ENCODE data around the gene OBSCN.
"Not testable (repeated sequence)": the region's sequence is repeated elsewhere in the genome, so short reads cannot be mapped to it uniquely, and the experiment has no call there.

The OBSCN gene

GRCh38 chr1:228213917-228214808, 6.3 kb downstream of the OBSCN start:
- no peak for DNase-seq

- DNase-seq, result no peak
These were observed 7.2 kb downstream of the OBSCN start for GRCh38 chr1:228214921-228215662.

GRCh38 chr1:228215663-228216116, 7.8 kb downstream of the OBSCN start:
- DNase-seq, result no peak

- DNase-seq, result no peak
These were observed 8.8 kb downstream of the OBSCN start for GRCh38 chr1:228216371-228217320.

GRCh38 chr1:228217551-228218344, 9.9 kb downstream of the OBSCN start:
- no peak for DNase-seq

- no peak for DNase-seq
These were observed 10.8 kb downstream of the OBSCN start for GRCh38 chr1:228218513-228219244.

GRCh38 chr1:228219245-228219961, 11.6 kb downstream of the OBSCN start:
- no peak for DNase-seq

- no peak for DNase-seq
These were observed 12.3 kb downstream of the OBSCN start for GRCh38 chr1:228219962-228220780.

- DNase-seq, result not testable (repeated sequence)
These were observed 13.3 kb downstream of the OBSCN start for GRCh38 chr1:228221097-228221496.

GRCh38 chr1:228222548-228222947, 14.7 kb downstream of the OBSCN start:
- no peak for DNase-seq

- no peak for DNase-seq
These were observed 16.6 kb downstream of the OBSCN start for GRCh38 chr1:228224198-228225164.

- no peak for DNase-seq
These were observed 17.4 kb downstream of the OBSCN start for GRCh38 chr1:228225165-228225710.

- no peak for DNase-seq
These were observed 17.9 kb downstream of the OBSCN start for GRCh38 chr1:228225740-228226139.

GRCh38 chr1:228226141-228226874, 18.5 kb downstream of the OBSCN start:
- no peak for DNase-seq

- no peak for DNase-seq
These were observed 19.3 kb downstream of the OBSCN start for GRCh38 chr1:228226956-228227791.

GRCh38 chr1:228228147-228228546, 20.3 kb downstream of the OBSCN start:
- not testable (repeated sequence) for DNase-seq
